IMR-90 (cell line): ENCODE results near the gene FRZB. TPM values are rescaled to one million over a fixed set of nuclear protein-coding genes. Genes with fewer than 3 reads are reported as not detected.

ENCODE experiments used
- ATAC-seq: fragments of 200-7000 bp; cut with Tn5 transposase; 2 replicates; pipeline ENCODE4 v1.9.1; 2020; ENCODE audit warnings: low read depth, mild to moderate bottlenecking, moderate library complexity
- BruUV-seq: library from RNA; stranded (reverse); fragments of 400-500 nt; replicated peaks from 2 replicates; lab custom pipeline; 2021; lab: Mats Ljungman, UMichigan
- CTCF ChIA-PET: fragments of 300-600 bp; formaldehyde crosslinking; extraction: SDS; loops from one replicate; lab custom pipeline; 2021; ENCODE audit warnings: antibody characterized with exemption; lab: Yijun Ruan, JAX
- POLR2A ChIA-PET: fragments of 300-600 bp; sonication (Branson Sonifier 250); formaldehyde crosslinking; loops from one replicate; lab custom pipeline; 2022; ENCODE audit warnings: antibody characterized with exemption; ENCODE audit not compliant: unreplicated experiment; lab: Charles Lee
- DNase-seq: peaks from one replicate; pipeline ENCODE4 v3.0.0; 2013
- H2AFZ ChIP-seq: replicated peaks from 2 replicates; pipeline ENCODE3; 2013; ENCODE audit warnings: low read length, mild to moderate bottlenecking; ENCODE audit not compliant: poor library complexity
- H2AK5ac ChIP-seq: 2 replicates; pipeline ENCODE4 v1.6.1; 2013; ENCODE audit warnings: low read depth, low read length, inconsistent platforms
- H2AK9ac ChIP-seq: replicated peaks from 2 replicates; pipeline ENCODE3; 2013; ENCODE audit warnings: mild to moderate bottlenecking, low read depth, low read length, moderate library complexity; ENCODE audit not compliant: poor library complexity
- H2BK120ac ChIP-seq: 2 replicates; pipeline ENCODE4 v1.6.1; 2013; ENCODE audit warnings: low read depth, low read length, inconsistent platforms
- H2BK15ac ChIP-seq: 3 replicates; pipeline ENCODE4 v1.6.1; 2013; ENCODE audit warnings: low read depth, low read length, inconsistent platforms
- H2BK20ac ChIP-seq: 2 replicates; pipeline ENCODE4 v1.6.1; 2013; ENCODE audit warnings: low read depth, mild to moderate bottlenecking, inconsistent platforms, low read length, moderate library complexity
- H2BK5ac ChIP-seq: 2 replicates; pipeline ENCODE4 v1.6.1; 2013; ENCODE audit warnings: mild to moderate bottlenecking, low read depth, low read length, inconsistent platforms; ENCODE audit not compliant: poor library complexity, severe bottlenecking
- H3K14ac ChIP-seq: replicated peaks from 2 replicates; pipeline ENCODE4 v1.6.1; 2013; ENCODE audit warnings: low read depth, low read length, inconsistent platforms
- H3K18ac ChIP-seq: 2 replicates; pipeline ENCODE4 v1.6.1; 2013; ENCODE audit warnings: low read depth, low read length, control low read depth
- H3K23ac ChIP-seq: 2 replicates; pipeline ENCODE4 v1.6.1; 2013; ENCODE audit warnings: low read depth, low read length, inconsistent platforms
- H3K27ac ChIP-seq: 2 replicates; pipeline ENCODE4 v1.5.1; 2013; ENCODE audit warnings: mild to moderate bottlenecking, control low read depth, low read length; ENCODE audit not compliant: insufficient read depth
- H3K27me3 ChIP-seq: 2 replicates; pipeline ENCODE4 v1.6.1; 2013; ENCODE audit warnings: low read length; ENCODE audit not compliant: control insufficient read depth, insufficient read depth
- H3K36me3 ChIP-seq: 2 replicates; pipeline ENCODE4 v1.6.1; 2013; ENCODE audit warnings: low read length, mixed read lengths; ENCODE audit not compliant: control insufficient read depth, insufficient read depth
- H3K4ac ChIP-seq: 2 replicates; pipeline ENCODE4 v1.6.1; 2013; ENCODE audit warnings: low read depth, low read length, inconsistent platforms
- H3K4me1 ChIP-seq: 2 replicates; pipeline ENCODE4 v1.6.1; 2013; ENCODE audit warnings: low read length, mixed read lengths; ENCODE audit not compliant: control insufficient read depth, insufficient read depth
- H3K4me2 ChIP-seq: 2 replicates; pipeline ENCODE4 v1.6.1; 2013; ENCODE audit warnings: low read depth, mild to moderate bottlenecking, control low read depth, low read length, moderate library complexity
- H3K4me3 ChIP-seq: 2 replicates; pipeline ENCODE4 v1.5.1; 2013; ENCODE audit warnings: low read depth, mild to moderate bottlenecking, control low read depth, low read length, moderate library complexity; ENCODE audit not compliant: insufficient read depth
- H3K56ac ChIP-seq: 2 replicates; pipeline ENCODE4 v1.6.1; 2013; ENCODE audit warnings: low read length, inconsistent platforms; ENCODE audit not compliant: insufficient read depth; ENCODE audit errors: extremely low read depth
- H3K79me1 ChIP-seq, 2 experiments: 2 replicates each; pipeline ENCODE4 v1.6.1; 2013; ENCODE audit warnings: low read length in 2 of 2, inconsistent platforms in 1 of 2, low read depth in 1 of 2
- H3K9ac ChIP-seq: 2 replicates; pipeline ENCODE4 v1.6.1; 2013; ENCODE audit warnings: low read depth, low read length, control low read depth
- H3K9me1 ChIP-seq: 2 replicates; pipeline ENCODE4 v1.6.1; 2013; ENCODE audit warnings: low read length, inconsistent platforms; ENCODE audit not compliant: insufficient read depth
- H3K9me3 ChIP-seq: 2 replicates; pipeline ENCODE4 v1.6.1; 2013; ENCODE audit warnings: low read length; ENCODE audit not compliant: control insufficient read depth, insufficient read depth
- H4K20me1 ChIP-seq: 2 replicates; pipeline ENCODE4 v1.6.1; 2013; ENCODE audit warnings: low read length, inconsistent platforms; ENCODE audit not compliant: insufficient read depth
- H4K5ac ChIP-seq: 2 replicates; pipeline ENCODE4 v1.6.1; 2013; ENCODE audit warnings: mild to moderate bottlenecking, low read depth, low read length, control low read depth
- H4K8ac ChIP-seq, 2 experiments: 2 replicates each; pipeline ENCODE4 v1.6.1; 2013; ENCODE audit warnings: low read depth in 2 of 2, low read length in 2 of 2, control low read depth in 1 of 2, inconsistent platforms in 1 of 2
- H4K91ac ChIP-seq: 2 replicates; pipeline ENCODE4 v1.6.1; 2013; ENCODE audit warnings: low read depth, low read length, inconsistent platforms; ENCODE audit not compliant: insufficient read depth
- CEBPB ChIP-seq: IDR thresholded peaks from 2 replicates; pipeline ENCODE4 v1.6.1; 2012; ENCODE audit warnings: low read depth, low read length, improper control_type of control experiment
- CHD1 ChIP-seq: IDR thresholded peaks from 2 replicates; pipeline ENCODE4 v1.6.1; 2012; ENCODE audit warnings: low read depth, low read length, improper control_type of control experiment
- MAZ ChIP-seq: IDR thresholded peaks from 2 replicates; pipeline ENCODE4 v1.6.1; 2012; ENCODE audit warnings: low read depth, mild to moderate bottlenecking, low read length, improper control_type of control experiment, moderate library complexity, borderline replicate concordance
- WGBS, 2 experiments: methylation state at CpG; one replicate each; pipeline versions ENCODE4 v1.1.5 to v1.1.7; 2013; ENCODE audit warnings: missing lambda C conversion rate in 2 of 2; ENCODE audit not compliant: insufficient read length in 1 of 2; ENCODE audit errors: extremely low coverage in 2 of 2; 5-methylcytosine and 5-hydroxymethylcytosine counted together
- dilution Hi-C: fragments of 300-500 bp; cut with HindIII; formaldehyde crosslinking; loops from one replicate; pipeline ENCODE4 v1.14.3; 2018; ENCODE audit warnings: low sequenced_read_pairs; ENCODE audit not compliant: unreplicated experiment
- in situ Hi-C: fragments of 300-500 bp; cut with MboI; formaldehyde crosslinking; loops from 3 replicates; pipeline ENCODE4 v1.14.3; 2019; ENCODE audit warnings: low sequenced_read_pairs, inconsistent platforms, mixed read lengths
- intact Hi-C: fragments of 100-400 bp; cut with micrococcal nuclease; formaldehyde crosslinking; loops from 2 replicates; pipeline ENCODE4 v1.10.0; 2022
- polyA plus RNA-seq, 3 experiments: library from polyadenylated mRNA; depleted of rRNA; stranded (reverse); fragments of >200 nt; gene quantifications; 2 replicates each; pipeline ENCODE4 v1.2.3, GENCODE V29; 2012; ENCODE audit warnings: low replicate concordance in 1 of 3
- total RNA-seq: library from RNA; depleted of rRNA; stranded (reverse); fragments of >200 nt; gene quantifications from 2 replicates; pipeline ENCODE4 v1.2.3, GENCODE V29; 2012
- TF ChIP-seq, protein P1 (sequence below): fragments of 150-350 bp; IDR thresholded peaks from 2 replicates; pipeline ENCODE4 v1.6.1; 2016; ENCODE audit warnings: low read depth, mild to moderate bottlenecking, low read length, moderate library complexity, borderline replicate concordance

The FRZB gene
- total and polyA plus RNA-seq, 2 of the 4 experiments (the other 2 are of a cell fraction): 0.18 to 1.2 TPM

DNA sequence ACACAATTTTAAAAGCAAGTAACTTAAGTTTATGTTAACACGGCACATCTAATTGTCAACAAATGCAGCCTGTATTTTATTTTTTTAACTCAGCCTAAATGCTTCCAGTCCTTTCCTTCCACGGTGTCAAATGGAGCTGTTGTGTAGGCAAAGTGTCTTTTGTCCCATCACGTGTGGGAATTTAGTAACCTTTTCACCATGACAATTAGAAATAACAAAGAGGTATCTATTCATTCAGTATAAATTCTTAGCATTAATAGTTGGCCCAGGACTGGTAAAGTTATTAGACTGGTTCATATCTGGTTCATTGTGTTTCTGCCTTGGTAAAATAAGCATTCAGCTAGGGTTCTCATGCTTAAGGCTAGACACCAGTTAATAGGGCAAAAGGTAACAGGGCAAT lies 47.9 kb downstream of the FRZB start:
- Histone ChIP-seq H2BK20ac (no peak overlapping the region), H4K20me1 (no peaks in the 10 kb centered on the region), H3K9me3 (no peaks in the 10 kb centered on the region), H3K4me3 (no peak overlapping the region), H2AFZ (no peak overlapping the region), H4K5ac (no peak overlapping the region), H2AK9ac (no peak overlapping the region), H3K27ac (no peak overlapping the region), H4K8ac (no peak overlapping the region), H3K4me1 (no peaks in the 10 kb centered on the region), H3K79me1 (no peaks in the 10 kb centered on the region), H3K27me3 (peaks cover 8% of the 10 kb centered on the region), H4K91ac (no peak overlapping the region), H2BK120ac (no peak overlapping the region), H3K4ac (no peak overlapping the region), H2BK5ac (no peak overlapping the region), H3K9ac (no peak overlapping the region), H3K36me3 (no peaks in the 10 kb centered on the region), H3K4me2 (no peak overlapping the region), H3K23ac (no peak overlapping the region), H3K56ac (no peak overlapping the region), H2AK5ac (no peak overlapping the region), H3K14ac (no peak overlapping the region), H2BK15ac (no peak overlapping the region), H3K18ac (no peak overlapping the region), H3K9me1 (no peaks in the 10 kb centered on the region)
- no CpG with 5 or more reads among the region's 3 CpGs for WGBS, 2 experiments
- dilution Hi-C loops: no loop called here
- no peak for DNase-seq
- ATAC-seq: no peak
- intact Hi-C loops: no loop called here
- TF ChIP-seq MAZ (no peak), CEBPB (no peak), CHD1 (no peak)
- TF ChIP-seq, protein P1, sequence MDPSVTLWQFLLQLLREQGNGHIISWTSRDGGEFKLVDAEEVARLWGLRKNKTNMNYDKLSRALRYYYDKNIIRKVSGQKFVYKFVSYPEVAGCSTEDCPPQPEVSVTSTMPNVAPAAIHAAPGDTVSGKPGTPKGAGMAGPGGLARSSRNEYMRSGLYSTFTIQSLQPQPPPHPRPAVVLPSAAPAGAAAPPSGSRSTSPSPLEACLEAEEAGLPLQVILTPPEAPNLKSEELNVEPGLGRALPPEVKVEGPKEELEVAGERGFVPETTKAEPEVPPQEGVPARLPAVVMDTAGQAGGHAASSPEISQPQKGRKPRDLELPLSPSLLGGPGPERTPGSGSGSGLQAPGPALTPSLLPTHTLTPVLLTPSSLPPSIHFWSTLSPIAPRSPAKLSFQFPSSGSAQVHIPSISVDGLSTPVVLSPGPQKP: no peak
- BruUV-seq: no TSS peak
- POLR2A ChIA-PET: no interaction called here
- CTCF ChIA-PET: no interaction called here
- in situ Hi-C loops: no loop called here
